DMS114 treated with DMSO at 0.1 percent for 48 hours (cell line): Measurements from ENCODE around the gene PRKAR2B.
"Not testable (repeated sequence)": the region's sequence is repeated elsewhere in the genome, so short reads cannot be mapped to it uniquely, and the experiment has no call there.

Experiments
- DNase-seq: peaks from one replicate; lab custom pipeline; 2025; ENCODE audit not compliant: unreplicated experiment; lab: John Stamatoyannopoulos, UW

Gene PRKAR2B

DNA sequence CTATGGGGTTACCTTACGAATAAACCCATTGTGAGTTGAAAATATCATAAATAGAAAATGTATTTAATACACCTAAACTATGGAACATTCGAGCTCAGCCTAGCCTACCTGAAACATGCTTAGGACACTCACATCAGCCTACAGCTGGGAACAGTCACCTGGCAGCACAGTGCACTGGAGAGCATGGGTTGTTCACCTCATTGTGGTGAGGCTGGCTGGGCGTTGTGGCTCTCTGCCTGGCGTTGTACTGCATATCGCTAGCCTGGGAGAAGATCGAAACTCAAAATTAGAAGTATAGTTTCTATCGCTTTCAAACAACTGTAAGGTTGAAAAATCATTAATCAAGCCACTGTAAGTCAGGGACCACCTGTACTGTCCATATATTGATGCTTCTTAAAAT is 107.0 kb downstream of the PRKAR2B start:
- no peak for DNase-seq

DNA sequence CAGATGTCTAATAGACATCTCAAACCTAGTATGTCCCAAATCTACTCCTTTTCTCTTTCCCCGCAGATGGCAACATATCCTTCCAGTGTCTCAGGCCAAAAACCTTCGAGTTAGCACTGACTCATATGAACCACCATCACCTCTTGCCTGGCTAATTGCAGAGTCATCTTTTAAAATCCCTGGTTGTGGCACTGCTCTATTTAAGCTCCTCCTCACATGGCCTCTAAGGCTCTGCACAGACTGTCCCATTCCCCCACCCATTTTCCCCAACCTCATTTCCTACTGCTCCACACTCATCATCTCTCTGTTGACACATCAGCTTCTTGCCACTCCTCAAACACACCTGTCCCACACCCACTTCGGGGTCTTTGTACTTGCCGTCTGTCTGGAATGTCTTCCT is 107.5 kb downstream of the PRKAR2B start:
- DNase-seq = no peak

DNA sequence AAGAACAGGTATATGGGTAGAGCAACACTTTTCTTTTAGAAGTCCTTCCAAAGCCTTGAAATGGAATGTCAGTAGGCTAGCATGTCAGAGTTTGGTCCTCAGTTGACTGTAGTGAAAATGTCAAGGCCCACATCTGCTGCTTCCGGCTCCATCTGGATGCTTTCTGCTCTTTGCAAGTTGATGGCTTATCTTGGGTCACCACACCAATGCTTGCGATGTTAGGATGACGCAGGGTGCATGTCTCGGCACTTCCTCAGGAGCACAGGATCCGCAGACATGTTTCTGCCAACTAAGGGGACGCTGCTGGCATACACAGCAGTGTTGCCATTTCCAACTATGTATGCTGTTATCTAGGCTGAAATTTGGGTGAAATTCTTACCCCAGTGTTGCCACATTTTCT is 110.3 kb downstream of the PRKAR2B start:
- DNase-seq = no peak

DNA sequence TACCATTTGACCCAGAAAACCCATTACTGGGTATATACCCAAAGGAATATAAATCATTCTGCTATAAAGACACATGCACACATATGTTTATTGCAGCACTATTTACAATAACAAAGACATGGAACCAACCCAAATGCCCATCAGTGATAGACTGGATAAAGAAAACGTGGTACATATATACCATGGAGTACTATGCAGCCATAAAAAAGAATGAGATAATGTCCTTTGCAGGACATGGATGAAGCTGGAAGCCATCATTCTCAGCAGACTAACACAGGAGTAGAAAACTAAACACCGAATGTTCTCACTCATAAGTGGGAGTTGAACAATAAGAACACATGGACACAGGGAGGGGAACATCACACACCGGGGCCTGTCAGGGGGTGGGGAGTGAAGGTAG is 111.2 kb downstream of the PRKAR2B start:
- DNase-seq = not testable (repeated sequence)

DNA sequence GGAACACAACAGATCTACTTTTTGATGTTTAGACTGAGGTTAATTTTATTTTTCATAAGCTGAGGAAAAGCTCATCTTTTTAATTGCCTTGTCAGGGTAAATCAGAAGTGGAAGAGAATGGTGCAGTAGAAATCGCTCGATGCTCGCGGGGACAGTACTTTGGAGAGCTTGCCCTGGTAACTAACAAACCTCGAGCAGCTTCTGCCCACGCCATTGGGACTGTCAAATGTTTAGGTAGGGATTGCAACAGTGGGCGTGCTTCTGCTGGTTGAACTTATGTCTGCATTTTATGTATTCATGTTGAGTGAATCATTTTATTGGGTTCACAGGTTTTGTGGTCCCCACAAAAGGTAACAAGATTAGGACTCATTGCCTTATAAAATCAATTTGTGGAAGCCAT is 112.6 kb downstream of the PRKAR2B start:
- DNase-seq = no peak

DNA sequence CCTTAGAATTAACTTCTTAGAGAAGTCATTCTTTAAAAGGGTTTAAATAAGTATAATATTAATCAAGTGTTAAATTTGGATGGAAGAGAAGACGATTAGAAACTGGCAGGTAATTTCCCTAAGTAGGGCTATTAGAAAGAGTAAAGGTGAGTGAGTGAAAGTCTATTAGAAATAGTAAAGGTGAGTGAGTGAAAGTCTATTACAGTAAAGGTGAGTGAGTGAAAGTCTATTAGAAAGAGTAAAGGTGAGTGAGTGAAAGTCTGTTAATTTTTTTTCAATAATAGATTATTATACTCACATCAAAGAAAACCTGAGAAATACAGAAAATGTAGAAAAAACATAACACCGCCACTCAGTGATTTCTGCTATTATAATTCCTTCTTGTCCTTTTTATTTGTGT is 113.5 kb downstream of the PRKAR2B start:
- no peak for DNase-seq

DNA sequence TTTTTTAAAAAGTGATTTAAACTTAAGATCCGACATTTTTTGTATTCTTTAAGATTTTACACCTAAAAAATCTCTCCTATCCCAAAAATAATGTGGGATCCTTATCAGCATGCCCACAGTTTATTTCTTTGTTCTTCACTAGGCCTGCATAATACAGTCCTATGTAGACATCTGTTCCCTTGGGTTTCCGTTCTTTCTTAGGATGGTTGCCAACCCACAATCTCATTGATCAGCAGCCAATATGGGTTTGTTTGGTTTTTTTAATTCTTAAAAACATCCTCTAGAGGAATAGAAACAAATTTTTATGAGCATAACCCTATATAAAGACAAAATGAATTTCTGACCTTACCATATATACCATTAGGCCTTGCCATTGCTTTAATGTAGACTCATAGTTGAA is 115.9 kb downstream of the PRKAR2B start:
- no peak for DNase-seq

DNA sequence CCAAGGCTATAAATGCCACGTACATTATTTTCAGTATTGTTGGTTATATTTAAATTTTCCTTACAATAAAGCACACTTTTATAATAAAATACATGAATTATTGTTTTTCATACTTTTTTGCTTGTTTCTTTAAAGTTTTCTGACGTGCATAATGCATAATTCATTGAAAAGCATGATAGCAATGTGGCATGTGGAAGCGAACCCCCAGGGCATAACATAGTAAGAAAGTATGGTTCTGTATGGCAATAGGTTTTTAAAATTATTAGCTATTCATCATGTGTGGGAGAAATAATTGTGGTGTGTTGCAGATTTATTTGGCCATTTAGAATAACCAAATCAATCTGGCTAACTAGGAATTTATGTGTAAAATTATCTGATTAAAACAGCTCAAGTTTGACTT is 116.9 kb downstream of the PRKAR2B start:
- DNase-seq = no peak

DNA sequence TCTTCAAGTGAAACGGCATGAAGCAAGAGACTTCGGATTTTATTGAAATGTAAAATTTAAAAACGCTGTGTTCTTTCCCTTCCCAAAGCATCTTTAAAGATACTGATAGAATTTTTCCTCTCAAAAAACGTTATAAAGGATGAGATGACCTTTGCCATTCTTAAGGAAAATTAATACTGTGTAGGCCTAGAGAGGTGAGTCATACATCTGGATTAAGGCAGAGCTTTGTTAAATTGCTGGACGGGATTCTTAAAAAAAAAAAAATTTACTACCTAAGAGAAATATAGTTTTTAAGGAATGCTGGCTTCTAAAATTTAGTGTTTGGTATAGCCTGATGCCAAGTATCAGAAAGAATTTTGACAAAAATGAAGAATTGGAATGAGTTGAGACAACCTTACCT is 118.0 kb downstream of the PRKAR2B start:
- DNase-seq = no peak

DNA sequence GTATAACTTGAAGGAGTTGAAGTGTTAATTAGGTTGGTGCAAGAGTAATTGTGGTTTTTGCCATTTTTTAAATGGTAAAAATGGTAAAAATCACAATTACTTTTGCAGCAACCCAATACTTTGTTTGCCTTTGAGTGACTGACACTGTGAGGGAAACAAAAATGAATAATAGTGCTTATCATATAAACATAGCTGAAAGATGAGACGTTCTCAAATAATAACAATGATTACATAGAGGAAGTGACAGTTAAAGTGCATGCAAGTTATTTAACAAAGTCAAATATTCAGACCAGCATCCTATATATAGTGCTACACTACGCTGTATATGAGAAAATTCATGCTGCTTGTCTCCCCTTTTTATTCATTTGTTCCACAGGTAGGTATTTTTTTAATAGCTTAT is 119.6 kb downstream of the PRKAR2B start:
- DNase-seq = no peak

DNA sequence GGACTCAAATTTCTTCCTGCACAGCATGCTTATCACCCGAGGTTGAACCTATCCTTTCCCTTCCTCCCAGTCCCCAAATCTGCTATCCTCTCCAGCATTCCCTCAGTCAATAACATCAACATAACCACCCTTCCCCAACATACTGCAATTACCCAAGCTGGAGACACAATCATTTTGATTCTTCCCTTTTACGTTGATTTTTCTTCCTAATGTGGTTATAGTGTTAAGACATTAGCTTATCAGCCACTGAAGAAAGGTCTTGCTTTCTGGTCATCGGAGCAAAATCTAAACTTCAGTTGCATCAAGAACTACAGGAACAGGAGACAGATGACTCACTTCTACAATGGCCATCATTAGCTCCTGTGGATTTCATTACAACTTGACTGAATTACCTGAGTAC is 120.8 kb downstream of the PRKAR2B start:
- no peak for DNase-seq

DNA sequence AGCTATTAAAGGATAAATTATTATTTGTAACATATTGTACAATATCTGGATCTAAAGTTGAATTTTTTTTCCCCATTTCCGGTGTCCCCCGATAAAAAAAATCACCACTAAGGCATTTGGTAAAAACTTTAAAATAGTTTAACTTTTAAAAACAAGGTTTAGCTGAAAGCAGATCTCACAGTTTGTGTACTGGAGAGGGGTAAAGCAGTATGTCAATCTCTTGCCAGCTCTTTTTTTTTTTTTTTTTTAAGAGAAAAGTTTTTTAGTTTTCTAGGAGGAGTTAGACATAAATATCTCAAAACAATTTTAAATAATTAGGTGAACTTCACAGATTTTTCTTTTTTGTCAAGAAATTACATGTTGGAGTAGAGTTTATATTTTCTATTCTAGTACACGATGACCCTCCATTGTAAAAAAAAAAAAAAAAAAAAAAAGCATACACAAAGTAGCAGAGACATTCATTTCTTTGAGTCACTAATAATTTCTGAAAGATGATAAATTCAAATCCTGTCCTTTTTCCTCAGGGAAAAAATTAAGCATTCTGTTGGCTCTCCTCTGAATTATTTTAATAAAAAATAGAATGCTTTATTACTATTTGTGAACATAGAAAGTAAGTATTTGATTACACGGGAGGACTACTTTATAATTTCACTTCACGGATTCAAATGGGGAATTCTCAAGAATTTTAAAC is 122.4 kb downstream of the PRKAR2B start:
- DNase-seq = no peak

DNA sequence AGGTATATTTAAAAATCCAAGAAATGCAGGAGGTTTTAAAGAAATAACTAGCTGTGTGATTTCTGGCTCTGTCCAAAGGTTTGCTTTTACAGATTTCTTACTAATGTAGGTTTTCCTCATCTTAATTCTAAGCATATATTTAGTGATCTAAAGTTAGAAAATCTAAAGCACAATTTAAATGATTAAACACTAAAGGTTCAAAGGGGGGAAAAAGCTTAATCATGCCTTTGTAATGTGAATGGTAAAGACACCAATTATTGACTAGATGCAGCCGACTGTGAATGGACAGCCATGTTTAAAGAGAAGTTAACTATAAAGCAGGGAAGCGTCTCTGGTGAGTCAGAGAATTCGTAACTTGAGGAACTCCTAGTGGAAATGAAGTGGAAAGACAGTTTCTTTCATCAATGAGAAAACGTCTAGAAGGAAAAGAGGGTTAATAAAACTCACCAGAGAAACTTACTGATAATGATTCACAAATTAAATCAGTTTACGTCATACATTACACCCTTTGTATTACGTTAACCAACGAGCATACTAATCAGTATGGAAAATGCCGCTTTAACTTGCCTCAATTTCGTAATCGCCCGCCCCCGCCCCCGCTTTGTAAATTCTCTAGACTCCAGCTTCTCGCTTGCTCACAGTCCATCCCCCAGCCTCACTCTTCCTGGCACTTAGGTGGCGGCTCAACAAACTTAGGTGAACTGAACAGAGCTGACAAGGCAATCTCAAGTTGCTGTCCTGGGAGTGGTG is 123.2 kb downstream of the PRKAR2B start:
- DNase-seq = peak; percentile 81

DNA sequence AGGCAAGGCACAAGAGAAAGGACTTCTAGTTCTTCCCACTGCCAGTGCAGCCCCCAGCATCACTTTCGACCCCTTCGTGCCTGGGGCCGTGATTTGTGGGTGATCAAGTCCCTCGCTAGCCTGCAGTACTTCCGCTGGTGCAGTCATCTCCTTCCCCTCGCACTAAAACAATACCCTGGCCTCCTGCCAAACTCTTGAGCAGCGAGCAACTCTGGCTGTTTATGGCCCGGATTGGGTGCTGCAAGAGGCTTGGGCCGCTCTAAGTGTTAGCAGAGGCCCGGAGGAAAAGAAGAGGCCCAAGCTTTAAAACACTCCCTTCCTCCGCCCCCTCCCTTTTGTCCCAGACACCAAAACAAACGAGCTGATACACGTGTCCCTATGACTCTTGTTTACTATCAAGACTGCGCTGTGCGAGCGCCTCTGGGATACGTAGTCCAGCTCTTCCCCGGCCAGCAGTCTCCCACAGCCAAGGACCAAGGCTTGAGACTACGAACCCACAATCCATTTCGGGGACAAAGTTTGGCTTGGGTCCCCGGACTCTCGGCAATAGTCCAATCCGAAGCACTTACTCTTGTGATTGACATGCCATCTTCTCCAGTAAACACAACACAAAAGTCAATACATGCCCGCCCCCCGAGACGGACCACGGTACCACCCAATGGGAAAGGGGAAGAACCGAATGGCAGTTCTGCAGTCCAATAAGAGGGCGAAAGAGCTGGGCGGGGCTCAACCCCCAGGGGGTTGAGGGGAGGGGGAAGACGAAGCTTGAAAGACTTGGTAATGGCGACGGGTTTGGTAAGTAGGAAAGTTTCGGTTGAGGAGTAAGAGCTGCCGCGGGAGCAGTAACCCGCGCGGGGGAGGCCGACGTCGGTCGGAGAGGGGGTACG is 124.0 kb downstream of the PRKAR2B start, which contains the start of gene HBP1:
TSS of gene HBP1 (plus strand) at position 771 of the 887 bp plus-strand sequence. CDS start 10,891 bp downstream, outside the sequence.
- peak; percentile 98 for DNase-seq

DNA sequence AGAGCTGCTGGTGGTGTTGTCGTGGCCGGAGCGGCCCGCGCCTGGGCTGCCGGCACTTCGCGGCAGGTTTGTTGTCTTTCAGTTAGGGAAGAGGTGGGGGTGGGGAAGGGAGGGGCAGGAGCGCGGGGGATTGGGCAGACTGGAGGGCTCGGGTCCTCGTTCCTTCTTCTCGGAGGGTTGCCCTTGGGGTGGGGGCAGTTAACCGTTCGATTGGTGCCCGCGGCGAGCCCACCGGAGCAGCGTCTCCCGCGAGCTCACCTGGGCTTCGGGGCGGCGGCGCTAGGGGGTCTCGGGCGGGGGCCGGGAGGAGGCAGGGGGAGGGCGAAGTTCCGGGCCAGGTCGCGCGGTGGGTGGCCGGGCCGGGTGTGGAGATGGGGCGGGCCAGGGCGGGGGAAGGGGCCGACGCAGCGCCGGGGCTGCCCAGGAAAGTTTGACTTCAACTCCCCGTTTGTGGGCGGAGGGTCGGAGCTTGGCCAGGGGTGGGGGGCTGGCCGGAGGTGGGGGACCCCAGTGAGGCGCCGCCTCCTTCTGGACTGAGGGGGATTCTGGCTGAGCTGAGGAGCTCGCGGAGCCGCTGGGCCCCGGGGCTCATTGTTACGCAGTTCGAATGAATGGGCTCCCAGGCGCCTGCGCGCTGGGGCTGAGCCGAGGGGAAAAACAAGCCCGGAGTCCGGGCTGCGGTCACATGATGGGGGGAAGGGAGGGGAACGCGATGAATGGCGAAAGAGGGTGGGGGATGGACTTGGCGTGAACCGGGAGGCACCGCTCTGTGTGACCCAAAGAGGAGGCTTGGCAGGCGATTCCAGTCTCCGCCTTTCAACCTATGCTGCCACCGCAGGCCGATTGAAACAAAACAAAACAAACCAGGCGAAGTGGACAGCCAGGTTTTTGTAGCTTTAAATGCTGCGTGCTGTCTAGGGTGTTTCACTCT is 124.9 kb downstream of the PRKAR2B start:
- DNase-seq = peak; percentile 87

DNA sequence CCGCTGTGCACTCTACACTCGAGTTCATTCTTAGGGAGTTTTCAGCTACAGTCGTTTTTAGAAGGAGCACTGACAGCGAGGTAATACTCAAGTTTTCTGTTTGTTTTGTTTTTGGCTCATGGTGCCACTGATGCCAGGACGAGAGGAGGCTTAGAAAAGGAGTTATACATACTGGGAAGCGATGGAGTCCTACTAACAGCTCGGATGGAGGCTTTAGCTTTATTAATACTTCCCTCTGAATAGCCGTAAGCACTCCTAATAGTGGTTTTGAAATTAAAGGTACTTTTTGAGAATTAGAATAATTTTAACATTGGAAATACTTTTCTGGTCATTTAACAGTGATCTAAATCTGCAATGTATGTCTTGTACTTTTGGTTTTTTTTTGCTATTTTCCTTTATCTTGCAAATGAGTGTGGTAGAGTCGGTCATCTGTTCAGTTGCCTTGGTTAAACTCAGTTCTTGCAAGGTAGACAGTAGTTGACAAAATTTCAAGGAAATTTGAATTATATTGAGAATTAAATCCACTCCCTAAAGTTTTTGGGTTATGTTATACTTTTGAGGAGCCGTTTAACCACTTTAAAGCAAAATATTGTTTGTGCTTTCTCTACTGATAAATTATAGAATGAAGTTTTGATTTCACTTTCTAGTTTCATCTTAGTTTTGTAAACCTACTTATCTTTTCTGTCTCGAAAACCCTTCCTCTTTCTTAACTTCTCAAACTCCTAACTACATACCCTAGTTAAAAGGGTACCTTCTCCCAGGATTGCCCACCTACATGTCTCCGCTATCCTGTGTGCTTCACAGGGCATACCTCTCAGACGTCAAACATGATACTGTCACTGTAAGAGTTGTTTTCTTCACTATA is 125.8 kb downstream of the PRKAR2B start:
- no peak for DNase-seq

DNA sequence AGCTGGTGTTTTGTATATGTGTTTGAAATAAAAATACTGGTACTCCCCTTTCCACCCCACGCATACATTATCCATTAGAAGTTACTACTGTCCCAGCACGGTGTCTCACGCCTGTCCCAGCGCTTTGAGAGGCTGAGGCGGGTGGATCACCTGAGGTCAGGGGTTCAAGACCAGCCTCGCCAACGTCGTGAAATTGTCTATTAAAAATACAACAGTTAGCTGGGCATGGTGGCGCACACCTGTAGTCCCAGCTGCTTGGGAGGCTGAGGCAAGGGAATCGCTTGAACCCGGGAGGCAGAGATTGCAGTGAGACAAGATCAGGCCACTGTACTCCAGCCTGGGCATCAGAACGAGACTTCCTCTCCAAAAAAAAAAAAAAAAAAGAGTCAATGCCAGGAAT is 127.0 kb downstream of the PRKAR2B start:
- no peak for DNase-seq

DNA sequence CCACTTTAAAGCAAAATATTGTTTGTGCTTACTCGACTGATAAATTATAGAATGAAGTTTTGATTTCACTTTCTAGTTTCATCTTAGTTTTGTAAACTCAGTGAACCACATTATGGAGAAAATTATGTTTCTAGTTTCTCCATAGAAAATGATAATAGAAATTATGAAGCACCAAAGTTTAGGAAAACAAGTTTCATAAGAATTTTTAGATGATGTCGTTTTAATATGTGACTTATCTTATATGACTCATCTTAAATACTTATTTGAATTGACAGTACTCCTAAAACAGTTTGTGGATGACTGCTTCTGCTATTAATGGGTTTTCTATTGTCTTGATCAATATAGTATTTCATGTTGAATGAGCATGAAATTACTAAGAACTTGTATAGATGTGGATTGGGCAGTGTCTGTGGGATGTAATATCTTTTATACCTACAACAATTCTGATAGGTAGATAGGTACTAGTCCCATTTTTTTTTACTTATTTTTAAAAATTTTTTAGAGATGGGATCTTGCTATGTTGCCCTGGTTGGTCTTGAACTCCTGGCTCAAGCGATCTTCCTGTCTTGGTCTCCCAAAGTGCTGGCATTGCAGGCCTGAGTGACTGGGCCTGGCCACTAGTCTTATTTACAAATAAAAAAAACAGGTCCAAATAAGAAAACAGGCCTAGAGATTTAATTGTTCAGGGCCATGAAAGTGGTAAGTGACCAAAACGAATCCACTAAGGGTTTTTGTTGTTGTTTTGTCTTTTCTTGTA is 127.9 kb downstream of the PRKAR2B start:
- no peak for DNase-seq

DNA sequence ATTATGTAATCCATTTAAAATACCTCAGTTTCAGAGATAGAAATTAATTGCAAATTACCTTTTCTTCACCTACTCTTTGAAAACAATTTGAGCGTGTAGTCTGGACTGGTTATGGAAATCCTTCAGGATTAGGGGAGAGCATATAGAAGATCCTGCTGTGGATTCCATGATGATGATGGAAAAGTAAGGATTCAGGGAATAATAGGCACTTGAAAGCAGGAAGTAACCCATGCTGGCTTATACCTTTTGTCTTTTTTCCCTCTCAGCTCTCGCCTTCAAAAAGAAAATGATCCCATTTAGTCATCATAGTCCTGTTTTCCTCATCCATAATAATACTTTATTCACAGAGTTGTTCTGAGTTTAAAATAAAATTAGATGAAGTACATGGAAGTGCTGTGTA is 128.7 kb downstream of the PRKAR2B start:
- DNase-seq = no peak
